Activated gamma-delta T cell (primary cell): ENCODE measurements around the gene AMPH.
"Not testable (repeated sequence)": the region's sequence is repeated elsewhere in the genome, so short reads cannot be mapped to it uniquely, and the experiment has no call there.

ENCODE experiments used
- DNase-seq: peaks from one replicate; lab custom pipeline; 2025; lab: John Stamatoyannopoulos, UW

The AMPH gene

DNA sequence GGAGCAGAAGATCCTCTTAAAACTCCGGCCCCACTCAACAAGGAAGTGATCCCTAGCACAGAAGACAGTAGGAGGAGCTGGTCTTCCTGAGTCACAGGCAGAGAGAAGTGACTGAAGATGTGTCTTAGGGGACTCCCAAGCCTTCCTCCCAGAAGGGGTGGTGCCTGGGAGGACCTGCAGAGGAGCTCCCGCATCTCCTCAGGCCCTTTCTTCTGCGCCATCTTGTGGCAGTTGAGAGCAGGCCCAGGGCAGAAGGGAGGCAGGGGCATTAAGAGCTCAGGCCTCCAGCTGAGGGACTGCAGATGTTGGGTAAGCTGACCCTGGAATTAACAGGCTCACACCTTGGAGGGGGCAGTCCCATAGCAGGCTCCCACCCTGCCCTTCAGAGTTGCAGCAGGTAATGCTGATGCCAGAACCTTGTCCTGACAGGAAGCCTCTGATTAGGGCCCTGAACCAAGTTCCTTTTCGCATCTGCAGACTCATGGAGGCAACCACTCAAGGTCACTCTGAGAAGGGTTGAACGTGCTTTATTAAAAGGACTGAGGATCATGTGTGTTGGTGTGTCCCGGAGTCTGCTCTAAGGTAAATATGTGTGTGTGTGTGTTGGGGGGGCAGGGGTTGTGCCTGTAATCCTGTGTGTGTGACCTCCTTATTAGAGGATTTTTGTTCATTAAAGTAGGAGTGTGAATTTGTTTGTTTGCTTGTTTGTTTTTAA lies 281.1 kb downstream of the AMPH start:
- DNase-seq, result not testable (repeated sequence)

DNA sequence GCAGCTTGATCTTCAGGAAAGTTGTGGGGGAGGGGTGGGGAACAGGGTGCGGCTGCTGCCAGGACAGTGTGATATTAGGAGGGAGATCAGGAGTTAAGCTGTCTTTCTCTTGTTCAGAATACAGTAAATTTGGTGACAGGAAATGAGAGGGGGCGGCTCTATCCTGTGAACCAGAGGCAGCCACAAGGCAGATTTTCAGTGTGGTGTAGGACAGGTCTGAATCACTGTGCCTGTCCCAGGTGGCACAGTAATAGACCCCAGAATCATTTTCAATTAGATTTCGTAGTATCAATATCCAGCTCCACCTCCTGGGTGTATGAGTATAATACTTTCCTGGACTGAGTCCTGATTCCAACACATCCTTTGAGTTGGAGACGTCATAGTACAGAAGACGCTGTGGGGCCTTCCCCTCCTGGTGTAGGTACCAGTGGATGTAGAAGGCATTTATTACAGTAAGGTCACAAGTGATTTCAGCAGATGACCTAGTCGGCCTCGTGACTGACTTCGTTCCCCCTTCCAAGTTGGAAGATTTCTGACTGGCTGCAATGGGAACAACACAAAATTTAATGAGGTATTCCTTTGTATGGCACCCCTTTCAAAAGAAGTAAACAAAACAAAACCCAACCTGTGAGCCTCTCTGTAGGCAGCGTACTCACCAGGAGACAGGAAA lies 281.9 kb downstream of the AMPH start:
- not testable (repeated sequence) for DNase-seq

DNA sequence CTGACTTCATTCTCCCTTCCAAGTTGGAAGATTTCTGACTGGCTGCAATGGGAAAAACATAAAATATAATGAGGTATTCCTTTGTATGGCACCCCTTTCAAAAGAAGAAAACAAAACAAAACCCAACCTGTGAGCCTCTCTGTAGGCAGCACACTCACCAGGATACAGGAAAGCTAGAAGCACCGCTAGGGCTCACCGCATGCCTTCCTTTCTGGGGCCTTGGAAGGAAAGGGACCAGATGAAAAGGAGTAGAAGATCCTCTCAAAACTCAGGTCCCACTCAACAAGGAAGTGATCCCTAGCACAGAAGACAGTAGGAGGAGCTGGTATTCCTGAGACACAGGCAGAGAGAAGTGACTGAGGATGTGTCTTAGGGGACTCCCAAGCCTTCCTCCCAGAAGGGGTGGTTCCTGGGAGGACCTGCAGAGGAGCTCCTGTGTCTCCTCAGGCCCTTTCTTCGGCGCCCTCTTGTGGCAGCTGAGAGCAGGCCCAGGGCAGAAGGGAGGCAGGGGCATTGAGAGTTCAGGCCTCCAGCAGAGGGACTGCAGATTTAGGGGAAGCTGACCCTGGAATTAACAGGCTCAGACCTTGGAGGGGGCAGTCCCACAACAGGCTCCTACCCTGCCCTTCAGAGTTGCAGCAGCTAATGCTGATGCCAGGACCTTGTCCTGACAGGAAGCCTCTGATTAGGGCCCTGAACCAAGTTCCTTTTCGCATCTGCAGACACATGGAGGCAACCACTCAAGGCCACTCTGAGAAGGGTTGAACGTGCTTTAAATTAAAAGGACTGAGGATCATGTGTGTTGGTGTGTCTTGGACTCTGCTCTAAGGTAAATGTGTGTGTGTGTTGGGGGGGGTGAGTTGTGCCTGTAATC lies 285.6 kb downstream of the AMPH start:
- not testable (repeated sequence) for DNase-seq

DNA sequence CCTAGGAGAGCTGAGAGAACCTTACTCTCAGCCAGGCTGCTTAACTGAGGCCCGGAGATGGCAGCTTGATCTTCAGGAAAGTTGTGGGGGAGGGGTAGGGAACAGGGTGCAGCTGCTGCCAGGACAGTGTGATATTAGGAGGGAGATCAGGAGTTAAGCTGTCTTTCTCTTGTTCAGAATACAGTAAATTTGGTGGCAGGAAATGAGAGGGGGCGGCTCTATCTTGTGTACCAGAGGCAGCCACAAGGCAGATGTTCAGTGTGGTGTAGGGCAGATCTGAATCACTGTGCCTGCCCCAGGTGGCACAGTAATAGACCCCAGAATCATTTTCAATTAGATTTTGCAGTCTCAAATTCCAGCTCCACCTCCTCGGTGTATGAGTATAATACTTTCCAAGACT lies 286.4 kb downstream of the AMPH start:
- DNase-seq, result not testable (repeated sequence)

DNA sequence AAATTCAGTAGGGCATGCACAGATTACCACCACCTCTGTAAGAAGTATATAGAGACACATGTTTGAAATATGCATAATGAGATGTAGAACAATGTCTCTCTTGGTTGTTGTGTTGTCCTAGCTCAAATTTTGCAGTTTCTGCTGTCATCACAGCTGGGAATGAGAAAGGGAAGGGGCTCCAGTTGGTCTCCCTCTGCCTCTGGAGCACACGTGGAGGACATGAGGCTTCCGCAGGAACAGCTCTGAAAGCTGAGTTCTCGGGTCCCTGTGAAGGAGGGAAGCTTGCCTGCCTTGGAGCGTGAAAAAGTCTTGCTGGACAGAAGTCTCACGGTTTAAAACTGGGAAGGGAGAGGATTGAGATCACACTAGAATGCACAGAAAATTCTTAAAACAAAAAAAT lies 289.0 kb downstream of the AMPH start:
- DNase-seq, result not testable (repeated sequence)

DNA sequence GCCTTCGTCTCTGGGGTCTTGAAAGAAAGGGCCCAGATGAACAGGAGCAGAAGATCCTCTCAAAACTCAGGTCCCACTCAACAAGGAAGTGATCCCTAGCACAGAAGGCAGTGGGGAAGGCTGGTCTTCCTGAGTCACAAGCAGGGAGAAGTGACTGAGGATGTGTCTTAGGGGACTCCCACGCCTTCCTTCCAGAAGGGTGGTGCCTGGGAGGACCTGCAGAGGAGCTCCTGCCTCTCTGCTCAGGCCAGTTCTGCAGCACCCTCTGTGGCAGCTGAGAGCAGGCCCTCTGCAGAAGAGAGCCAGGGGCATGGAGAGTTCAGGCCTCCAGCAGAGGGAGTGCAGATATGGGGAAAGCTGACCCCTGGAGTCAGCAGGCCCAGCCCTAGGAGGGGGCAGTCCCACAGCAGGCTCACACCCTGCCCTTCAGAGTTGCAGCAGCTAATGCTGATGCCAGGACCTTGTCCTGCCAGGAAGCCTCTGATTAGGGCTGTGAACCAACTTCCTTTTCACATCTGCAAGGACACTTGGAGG lies 289.9 kb downstream of the AMPH start:
- DNase-seq, result not testable (repeated sequence)

DNA sequence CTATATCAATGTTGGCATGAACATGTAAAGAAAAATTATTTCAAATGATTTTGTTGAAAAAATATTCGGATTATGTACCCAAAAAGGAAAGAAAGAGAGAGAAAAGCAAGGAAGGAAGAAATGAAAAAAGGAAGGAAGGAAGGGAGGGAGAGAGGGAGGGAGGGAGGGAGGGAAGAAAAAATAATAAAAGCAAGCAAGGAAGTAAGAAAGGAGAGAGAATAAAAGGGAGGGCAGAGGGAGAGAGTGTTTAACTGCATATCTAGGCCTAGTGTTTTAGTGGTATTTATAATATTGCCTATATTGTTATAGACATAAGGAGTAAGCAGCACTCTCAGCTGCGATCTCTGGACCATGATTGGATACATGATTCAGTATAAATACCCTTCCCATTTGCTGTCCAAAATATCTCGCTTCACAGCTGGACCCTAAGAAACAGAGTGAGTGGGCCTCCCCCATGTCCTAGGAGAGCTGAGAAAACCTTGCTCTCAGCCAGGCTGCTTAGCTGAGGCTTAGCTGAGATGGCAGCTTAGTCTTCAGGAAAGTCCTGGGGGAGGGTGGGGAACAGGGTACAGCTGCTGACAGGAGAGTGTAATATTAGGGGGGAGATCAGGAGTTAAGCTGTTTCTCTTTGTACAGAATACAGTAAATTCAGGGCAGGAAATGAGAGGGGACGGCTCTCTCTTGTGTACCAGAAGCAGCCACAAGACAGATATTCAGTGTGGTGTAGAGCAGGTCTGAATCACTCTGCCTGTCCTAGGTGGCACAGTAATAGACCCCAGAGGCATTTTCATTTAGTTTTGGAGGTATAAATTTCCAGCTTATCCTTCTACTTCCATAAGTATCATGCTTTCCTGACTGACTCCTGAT lies 291.0 kb downstream of the AMPH start:
- no peak for DNase-seq

DNA sequence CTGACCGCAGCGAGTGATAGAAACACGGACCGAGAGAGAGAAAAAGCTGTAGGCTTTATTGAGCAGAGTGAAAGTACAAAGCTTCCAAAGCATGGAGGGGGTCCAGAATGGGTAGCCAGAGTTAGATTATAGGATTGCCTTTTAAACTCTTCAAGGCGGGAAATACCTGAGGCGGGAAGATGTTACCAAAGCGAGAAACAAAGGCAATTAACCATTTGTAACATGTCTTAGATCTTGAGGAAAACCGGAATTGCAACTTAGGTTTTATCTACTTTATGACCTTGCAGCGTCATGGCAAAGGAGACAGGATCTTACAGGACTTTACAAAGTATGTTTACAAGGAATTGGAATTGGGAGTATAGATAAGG lies 295.0 kb downstream of the AMPH start:
- DNase-seq, result not testable (repeated sequence)

DNA sequence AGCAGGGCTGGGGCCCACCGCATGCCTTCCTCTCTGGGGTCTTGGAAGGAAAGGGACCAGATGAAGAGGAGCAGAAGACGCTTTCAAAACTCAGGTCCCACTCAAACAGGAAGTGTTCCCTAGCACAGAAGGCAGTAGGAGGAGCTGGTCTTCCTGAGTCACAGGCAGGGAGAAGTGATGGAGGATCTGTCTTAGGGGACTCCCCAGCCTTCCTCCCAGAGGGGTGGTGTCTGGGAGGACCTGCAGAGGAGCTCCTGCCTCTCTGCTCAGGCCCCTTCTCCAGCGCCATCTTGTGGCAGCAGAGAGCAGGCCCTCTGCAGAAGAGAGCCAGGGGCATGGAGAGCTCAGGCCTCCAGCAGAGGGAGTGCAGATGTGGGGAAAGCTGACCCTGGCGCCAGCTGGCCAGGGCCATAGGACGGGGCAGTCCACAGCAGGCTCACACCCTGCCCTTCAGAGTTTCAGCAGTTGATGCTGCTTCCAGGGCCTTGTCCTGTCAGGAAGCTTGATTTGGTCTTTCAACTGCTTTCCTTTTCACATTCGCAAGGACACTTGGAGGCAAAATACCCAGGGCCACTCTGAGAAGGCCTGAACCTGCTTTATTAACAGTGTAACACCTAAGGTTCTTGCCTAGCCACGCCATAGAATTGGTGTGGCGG lies 295.6 kb downstream of the AMPH start:
- peak; percentile 33 for DNase-seq

DNA sequence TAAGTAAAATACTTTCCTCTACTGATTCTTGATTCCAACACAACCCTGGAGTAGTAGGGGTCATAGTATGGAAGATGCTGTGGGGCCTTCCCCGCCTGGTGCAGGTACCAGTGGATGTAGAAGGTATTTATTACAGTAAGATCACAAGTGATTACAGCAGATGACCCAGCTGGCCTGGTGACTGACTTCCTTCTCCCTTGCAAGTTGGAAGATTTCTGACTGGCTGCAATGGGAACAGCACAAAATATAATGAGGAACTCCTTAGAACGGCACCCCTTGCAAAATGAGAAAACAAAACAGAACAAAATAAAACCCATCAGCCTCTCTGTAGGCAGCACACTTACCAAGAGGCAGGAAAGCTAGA lies 296.1 kb downstream of the AMPH start:
- no peak for DNase-seq

DNA sequence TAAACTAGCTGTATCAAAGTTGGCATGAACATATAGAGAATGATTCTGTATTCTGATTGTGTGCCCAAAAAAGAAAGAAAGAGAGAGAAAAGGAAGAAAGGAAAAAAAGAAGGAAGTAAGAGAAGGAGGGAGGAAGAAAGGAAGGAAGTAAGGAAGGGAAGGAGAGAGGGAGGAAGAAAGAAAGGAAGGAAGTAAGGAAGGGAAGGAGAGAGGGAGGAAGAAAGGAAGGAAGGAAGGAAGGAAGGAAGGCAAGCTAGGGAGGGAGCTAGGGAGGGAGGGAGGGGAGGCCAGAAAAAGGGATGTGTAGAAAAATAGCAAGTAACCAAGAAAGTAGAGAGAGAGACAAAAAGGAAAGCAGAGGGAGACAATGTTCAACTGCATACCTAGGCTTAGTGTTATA lies 297.0 kb downstream of the AMPH start:
- no peak for DNase-seq
